HG03521 (cell line): ENCODE data around the gene CHRNG.
"Not testable (repeated sequence)": the region's sequence is repeated elsewhere in the genome, so short reads cannot be mapped to it uniquely, and the experiment has no call there.

Experiments used
- ATAC-seq: cut with Tn5 transposase; IDR thresholded peaks from one replicate; pipeline ENCODE4 v1.9.1; 2021; ENCODE audit warnings: mild to moderate bottlenecking, moderate library complexity; ENCODE audit not compliant: unreplicated experiment

CHRNG gene

GRCh38 chr2:232526372-232526941, 13.0 kb upstream of the CHRNG start:
- no peak for ATAC-seq

DNA sequence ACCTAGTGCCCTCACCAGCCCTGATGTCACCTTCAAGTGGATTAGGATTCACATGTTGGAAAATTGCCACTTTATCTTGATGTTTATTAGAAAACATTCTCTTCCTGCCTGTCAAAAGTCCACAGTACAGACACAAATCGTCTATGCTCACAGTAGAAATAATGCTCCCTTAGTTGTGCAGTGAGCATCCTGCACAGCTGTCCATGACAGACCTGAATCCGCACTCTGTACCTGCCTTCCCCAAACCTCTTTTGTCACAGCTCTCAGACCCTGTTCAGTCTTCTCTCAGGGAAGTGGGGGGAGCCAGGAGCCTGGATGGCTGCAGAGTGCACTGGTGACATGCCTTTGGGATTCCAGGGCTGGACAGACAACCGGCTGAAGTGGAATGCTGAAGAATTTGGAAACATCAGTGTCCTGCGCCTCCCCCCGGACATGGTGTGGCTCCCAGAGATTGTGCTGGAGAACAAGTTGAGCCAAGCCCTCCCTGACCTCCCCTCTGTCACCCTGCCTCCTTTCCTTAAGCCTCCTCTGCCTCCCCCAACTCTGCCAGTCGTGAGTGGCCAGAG, 11.5 kb upstream of the CHRNG start:
- ATAC-seq = no peak

- ATAC-seq = no peak
These were observed 10.6 kb upstream of the CHRNG start for GRCh38 chr2:232528746-232529460.

GRCh38 chr2:232529806-232530547, 9.5 kb upstream of the CHRNG start:
- no peak for ATAC-seq

GRCh38 chr2:232530626-232531260, 8.7 kb upstream of the CHRNG start:
- ATAC-seq = no peak

- ATAC-seq = no peak
These were observed 7.1 kb upstream of the CHRNG start for GRCh38 chr2:232532419-232532818.

GRCh38 chr2:232532821-232533220, 6.7 kb upstream of the CHRNG start:
- ATAC-seq = not testable (repeated sequence)

GRCh38 chr2:232533944-232534710, 5.4 kb upstream of the CHRNG start:
- ATAC-seq = no peak

GRCh38 chr2:232534940-232535651, 4.4 kb upstream of the CHRNG start:
- no peak for ATAC-seq

- ATAC-seq = no peak
These were observed 3.5 kb upstream of the CHRNG start for GRCh38 chr2:232535761-232536530.

GRCh38 chr2:232537079-232537478, 2.4 kb upstream of the CHRNG start:
- no peak for ATAC-seq

- no peak for ATAC-seq
These were observed 2.0 kb upstream of the CHRNG start for GRCh38 chr2:232537499-232537898.

DNA sequence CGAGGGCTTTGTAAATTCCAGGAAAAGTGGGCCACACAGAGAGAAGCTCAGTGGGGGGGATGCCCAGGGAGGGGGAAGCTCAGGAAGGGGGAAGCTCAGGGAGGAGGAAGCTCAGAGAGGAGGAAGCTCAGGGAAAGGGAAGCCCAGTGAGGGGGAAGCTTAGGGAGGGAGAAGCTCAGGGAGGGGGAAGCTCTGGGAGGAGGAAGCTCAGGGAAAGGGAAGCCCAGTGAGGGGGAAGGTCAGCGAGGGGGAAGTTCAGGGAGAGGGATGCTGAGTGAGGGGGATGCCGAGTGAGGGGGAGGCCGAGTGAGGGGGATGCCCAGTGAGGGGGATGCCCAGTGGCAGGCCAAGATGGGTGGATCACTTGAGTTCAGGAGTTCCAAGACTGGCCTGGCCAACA, 821 bp upstream of the CHRNG start:
- ATAC-seq = no peak

DNA sequence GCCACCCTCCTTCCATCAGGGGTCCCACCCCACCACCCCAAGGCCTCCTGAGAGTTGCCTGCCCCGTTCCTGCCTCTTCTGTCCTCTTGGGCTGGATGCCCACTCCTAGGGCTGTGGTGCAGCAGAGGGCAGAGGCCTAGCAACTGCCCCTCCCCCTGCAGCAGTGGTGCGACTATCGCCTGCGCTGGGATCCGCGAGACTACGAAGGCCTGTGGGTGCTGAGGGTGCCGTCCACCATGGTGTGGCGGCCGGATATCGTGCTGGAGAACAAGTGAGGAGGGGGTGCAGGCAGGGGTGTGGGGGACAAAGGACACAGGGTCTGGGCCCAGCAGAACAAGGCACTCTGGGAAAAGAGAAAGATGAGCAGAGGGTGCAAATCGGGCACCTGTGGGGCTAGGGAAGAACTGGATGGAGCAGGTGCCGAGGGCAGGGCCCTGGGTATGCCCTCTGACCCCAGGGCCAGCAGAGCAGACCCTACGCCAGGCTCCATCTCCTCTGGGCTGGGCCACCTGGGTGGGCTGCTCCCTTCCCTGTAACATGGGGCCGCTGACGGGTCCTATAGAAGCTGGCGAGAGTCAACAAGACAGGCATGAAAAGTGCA, 1.0 kb downstream of the CHRNG start:
- no peak for ATAC-seq

DNA sequence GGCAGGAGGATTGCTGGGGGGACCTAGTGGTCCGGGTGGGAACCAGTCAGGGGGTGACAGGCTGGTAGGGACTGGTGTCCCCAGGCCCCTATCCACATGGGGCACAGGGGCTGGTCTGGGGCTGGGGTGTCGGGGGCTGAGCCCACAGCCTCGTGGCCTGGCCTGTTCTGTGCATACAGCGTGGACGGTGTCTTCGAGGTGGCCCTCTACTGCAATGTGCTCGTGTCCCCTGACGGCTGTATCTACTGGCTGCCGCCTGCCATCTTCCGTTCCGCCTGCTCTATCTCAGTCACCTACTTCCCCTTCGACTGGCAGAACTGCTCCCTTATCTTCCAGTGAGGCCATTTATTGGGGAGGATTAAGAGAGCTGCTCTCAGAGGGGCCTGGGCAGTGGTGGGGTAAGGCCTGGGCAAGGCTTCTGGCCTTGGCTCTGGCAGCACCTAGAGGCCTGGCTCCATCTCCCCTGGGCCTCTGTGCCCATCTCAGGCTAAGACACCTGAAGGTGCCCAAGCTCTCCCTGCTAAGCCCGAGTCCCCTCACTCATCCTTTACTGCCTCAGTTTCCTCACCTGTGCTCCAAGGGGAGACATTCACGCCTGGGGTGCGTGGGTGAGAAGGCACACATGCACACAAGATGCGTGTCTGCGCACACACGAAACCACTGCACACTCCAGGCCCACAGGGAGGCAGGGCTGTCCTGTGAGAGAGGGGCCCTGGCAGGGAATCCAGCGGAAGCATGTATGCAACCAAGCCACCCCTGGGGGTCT, 1.9 kb downstream of the CHRNG start:
- ATAC-seq = no peak

DNA sequence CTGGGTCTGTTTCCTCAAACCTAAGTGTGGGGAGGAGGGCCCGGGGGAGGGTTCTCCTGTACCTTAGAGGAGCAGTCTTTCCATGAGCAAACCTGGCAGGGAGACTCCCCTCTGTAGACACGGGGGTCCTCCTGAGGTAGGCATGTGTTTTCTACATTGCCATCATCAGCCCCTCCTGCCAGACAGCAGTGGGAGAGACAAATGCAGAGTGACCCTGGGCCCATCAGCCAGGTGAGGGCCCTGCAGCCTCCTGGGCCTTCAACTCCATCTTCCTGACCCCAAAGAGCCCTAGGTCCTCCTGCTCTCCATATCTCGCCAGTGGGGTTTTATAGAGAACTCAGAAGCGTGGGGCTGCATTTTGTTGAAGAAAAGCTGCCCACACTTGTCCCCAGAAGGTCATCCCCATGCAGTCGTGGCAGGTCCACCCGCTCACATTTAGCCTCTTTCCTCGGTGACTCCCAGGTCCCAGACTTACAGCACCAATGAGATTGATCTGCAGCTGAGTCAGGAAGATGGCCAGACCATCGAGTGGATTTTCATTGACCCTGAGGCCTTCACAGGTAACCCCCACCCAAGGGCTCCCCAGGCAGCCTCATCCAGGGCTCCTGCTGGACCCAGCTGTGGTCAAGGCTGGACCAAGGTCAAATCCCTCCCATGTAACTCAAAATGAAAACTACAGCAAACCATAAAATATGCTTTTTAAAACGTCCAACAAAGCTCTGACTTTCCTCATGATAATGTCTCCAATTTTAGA, 2.6 kb downstream of the CHRNG start:
- ATAC-seq = no peak

DNA sequence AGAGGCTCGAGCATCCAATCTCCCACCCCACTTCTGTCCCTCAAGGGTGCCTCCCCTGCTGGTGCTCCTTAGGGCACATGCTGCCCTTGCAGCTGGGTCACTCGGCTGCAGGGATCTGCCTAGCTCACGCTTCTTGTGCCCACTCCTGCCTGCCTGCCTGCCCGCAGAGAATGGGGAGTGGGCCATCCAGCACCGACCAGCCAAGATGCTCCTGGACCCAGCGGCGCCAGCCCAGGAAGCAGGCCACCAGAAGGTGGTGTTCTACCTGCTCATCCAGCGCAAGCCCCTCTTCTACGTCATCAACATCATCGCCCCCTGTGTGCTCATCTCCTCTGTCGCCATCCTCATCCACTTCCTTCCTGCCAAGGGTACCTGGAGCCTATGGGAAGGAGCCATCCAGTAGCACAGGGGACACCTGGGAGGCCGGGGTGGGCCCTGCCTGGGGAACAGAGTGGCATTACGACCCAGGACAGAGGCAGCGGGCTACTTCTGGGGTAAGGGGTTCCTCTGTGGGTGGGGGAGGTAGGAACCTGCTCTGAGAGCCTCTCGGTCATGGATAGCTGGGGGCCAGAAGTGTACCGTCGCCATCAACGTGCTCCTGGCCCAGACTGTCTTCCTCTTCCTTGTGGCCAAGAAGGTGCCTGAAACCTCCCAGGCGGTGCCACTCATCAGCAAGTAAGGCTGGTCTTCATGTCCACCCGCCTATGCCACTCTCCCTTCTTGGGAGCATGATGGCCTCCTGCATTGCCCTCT, 3.4 kb downstream of the CHRNG start:
- no peak for ATAC-seq
